ENCODE data around the gene PARD3. TPM values are rescaled to one million over a fixed set of nuclear protein-coding genes. Genes with fewer than 3 reads are reported as not detected.

The PARD3 gene
- total RNA-seq, 2 donors from 2014 or later = 31.6 to 41.6 TPM

- H3K4me1 ChIP-seq = no peaks in the 10 kb centered on the region
- peaks cover 0 to 21% of the 10 kb centered on the region in 2 donors for H3K9me3 ChIP-seq
- no peak for DNase-seq (ENCODE audit: low spot score)
- H3K4me3 ChIP-seq = no peak overlapping the region
- H3K27me3 ChIP-seq = no peaks in the 10 kb centered on the region
- no peaks in the 10 kb centered on the region for H3K36me3 ChIP-seq
- no peak overlapping the region for H3K27ac ChIP-seq
- no peak for TF ChIP-seq CTCF (IDR thresholded peaks at IDR 0.05)
These were observed 722.2 kb downstream of the PARD3 start for GRCh38 chr10:34092891-34093290.

- DNase-seq (ENCODE audit: low spot score) = peak; percentile 47
- no peaks in the 10 kb centered on the region for H3K4me1 ChIP-seq
- H3K9me3 ChIP-seq = peaks cover 0 to 21% of the 10 kb centered on the region in 2 donors
- no peaks in the 10 kb centered on the region for H3K36me3 ChIP-seq
- H3K4me3 ChIP-seq = no peak overlapping the region
- no peak for TF ChIP-seq CTCF (IDR thresholded peaks at IDR 0.05)
- no peak overlapping the region for H3K27ac ChIP-seq
- no peaks in the 10 kb centered on the region for H3K27me3 ChIP-seq
These were observed 723.4 kb downstream of the PARD3 start for GRCh38 chr10:34091635-34092195.

- Histone ChIP-seq H3K9me3 (peaks cover 0 to 2% of the 10 kb centered on the region in 2 donors), H3K4me3 (no peak overlapping the region), H3K27ac (no peak overlapping the region), H3K4me1 (no peaks in the 10 kb centered on the region), H3K27me3 (no peaks in the 10 kb centered on the region), H3K36me3 (no peaks in the 10 kb centered on the region)
- TF ChIP-seq CTCF (IDR thresholded peaks at IDR 0.05) = no peak
- peak; percentile 49 for DNase-seq (ENCODE audit: low spot score)
These were observed 725.8 kb downstream of the PARD3 start for GRCh38 chr10:34089253-34089652.

- no peak overlapping the region for H3K4me3 ChIP-seq
- no peaks in the 10 kb centered on the region for H3K36me3 ChIP-seq
- DNase-seq (ENCODE audit: low spot score) = peak; percentile 34
- no peak for TF ChIP-seq CTCF (IDR thresholded peaks at IDR 0.05)
- peaks cover 0 to 10% of the 10 kb centered on the region in 2 donors for H3K9me3 ChIP-seq
- no peak overlapping the region for H3K27ac ChIP-seq
- H3K27me3 ChIP-seq = no peaks in the 10 kb centered on the region
- no peaks in the 10 kb centered on the region for H3K4me1 ChIP-seq
These were observed 726.8 kb downstream of the PARD3 start for GRCh38 chr10:34088208-34088794.

- no peak overlapping the region for H3K27ac ChIP-seq
- H3K4me1 ChIP-seq = no peaks in the 10 kb centered on the region
- no peak for TF ChIP-seq CTCF (IDR thresholded peaks at IDR 0.05)
- peaks cover 0 to 11% of the 10 kb centered on the region in 2 donors for H3K9me3 ChIP-seq
- H3K27me3 ChIP-seq = no peaks in the 10 kb centered on the region
- no peaks in the 10 kb centered on the region for H3K36me3 ChIP-seq
- DNase-seq (ENCODE audit: low spot score) = peak; percentile 16
- no peak overlapping the region for H3K4me3 ChIP-seq
These were observed 728.0 kb downstream of the PARD3 start for GRCh38 chr10:34087095-34087418.

GRCh38 chr10:34083567-34083966 is 731.5 kb downstream of the PARD3 start:
- H3K4me3 ChIP-seq = no peak overlapping the region
- H3K36me3 ChIP-seq = no peaks in the 10 kb centered on the region
- TF ChIP-seq CTCF (IDR thresholded peaks at IDR 0.05) = no peak
- H3K27me3 ChIP-seq = no peaks in the 10 kb centered on the region
- peaks cover 0 to 11% of the 10 kb centered on the region in 2 donors for H3K9me3 ChIP-seq
- H3K4me1 ChIP-seq = peaks cover 0 to 13% of the 10 kb centered on the region in 2 donors
- no peak for DNase-seq (ENCODE audit: low spot score)
- H3K27ac ChIP-seq = no peak overlapping the region
